Breast epithelium (tissue), 3 donors: ENCODE measurements around the gene CEP68.

Experiments used
- CTCF ChIP-seq, 3 donors: fragments of 450-650 bp; IDR thresholded peaks; one replicate each; pipeline ENCODE4 v1.5.1; 2016 to 2017; ENCODE audit warnings: antibody characterized with exemption in 3 of 3, mild to moderate bottlenecking in 3 of 3, moderate library complexity in 3 of 3
- POLR2A ChIP-seq: fragments of 450-650 bp; IDR thresholded peaks from one replicate; pipeline ENCODE4 v1.6.1; 2016; ENCODE audit warnings: antibody characterized with exemption, mild to moderate bottlenecking, moderate library complexity

DNA sequence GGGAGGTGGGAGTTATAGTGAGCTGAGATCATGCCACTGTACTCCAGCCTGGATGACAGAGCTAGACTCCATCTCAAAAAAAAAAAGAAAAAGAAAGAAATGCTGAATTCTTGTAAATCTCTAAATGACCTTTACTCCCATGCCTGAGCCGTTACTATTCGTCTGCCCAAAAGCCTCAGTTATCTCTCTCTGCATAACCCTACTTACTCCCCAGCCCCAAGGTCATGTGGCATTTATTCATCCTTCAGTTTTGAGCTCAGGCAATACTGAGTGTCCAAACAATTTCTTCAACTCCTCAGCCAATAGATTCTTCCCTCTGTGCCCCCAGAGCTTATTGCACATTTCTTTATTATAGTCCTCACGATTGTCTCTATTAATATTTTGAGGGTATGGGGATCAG, 44.9 kb downstream of the CEP68 start:
- no peak for TF ChIP-seq POLR2A
- TF ChIP-seq CTCF (IDR thresholded peaks at IDR 0.05), result no peak
